GM12892 (cell line): ENCODE measurements around the gene MAGI2.

Experiments used
- POLR2A ChIP-seq: IDR thresholded peaks from 2 replicates; pipeline ENCODE4 v1.6.1; 2011; ENCODE audit warnings: low read depth, low read length, control low read depth
- POLR2AphosphoS5 ChIP-seq: IDR thresholded peaks from 2 replicates; pipeline ENCODE4 v1.6.1; 2011; ENCODE audit warnings: low read depth, low read length, control low read depth

- TF ChIP-seq POLR2A (no peak), POLR2AphosphoS5 (no peak)
These were observed 769.9 kb downstream of the MAGI2 start for GRCh38 chr7:78683566-78683965.
